DMS 273 (cell line): Measurements from ENCODE around the gene CXCL11.
"Not testable (repeated sequence)": the region's sequence is repeated elsewhere in the genome, so short reads cannot be mapped to it uniquely, and the experiment has no call there.

Experiments used
- DNase-seq: peaks from one replicate; lab custom pipeline; 2025; ENCODE audit not compliant: unreplicated experiment; lab: John Stamatoyannopoulos, UW

The CXCL11 gene

DNA sequence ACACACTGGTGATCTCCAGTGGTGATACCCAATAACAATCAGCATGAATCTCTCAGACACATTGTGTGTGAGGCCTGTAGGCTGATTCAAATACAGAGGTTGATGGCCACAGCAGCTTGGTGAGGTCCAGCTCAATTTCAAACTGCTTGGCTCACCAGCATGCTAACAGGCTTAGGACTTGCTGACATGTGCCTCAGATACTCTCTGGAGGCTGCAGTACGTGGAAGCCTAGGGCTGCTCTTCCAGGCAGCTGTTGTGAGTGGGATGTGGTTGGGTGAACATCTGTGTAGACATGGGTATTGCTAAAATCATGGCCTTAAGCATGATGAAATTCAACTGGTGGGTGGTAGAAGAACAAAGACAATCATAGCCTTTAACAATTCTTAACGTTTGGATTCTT is 32.8 kb downstream of the CXCL11 start:
- DNase-seq = no peak

DNA sequence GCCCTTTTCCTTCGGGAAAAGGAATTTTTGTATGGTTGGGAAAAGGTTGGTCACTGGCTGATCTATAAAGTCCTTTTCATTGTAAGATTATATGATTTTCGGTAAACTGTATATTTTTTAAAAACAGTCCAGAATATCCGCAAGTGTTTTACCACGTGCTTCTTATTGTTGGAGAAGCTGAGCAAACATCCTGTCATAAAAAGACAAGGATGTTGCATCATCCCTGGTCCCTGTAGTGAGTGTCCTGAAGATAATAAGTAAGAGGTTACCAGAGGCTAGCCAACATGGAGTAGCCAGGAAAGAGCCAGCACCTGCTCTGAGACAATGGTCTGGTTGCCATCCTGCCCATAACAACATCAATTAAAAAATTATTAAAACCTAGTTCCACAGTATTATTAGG is 33.7 kb downstream of the CXCL11 start:
- DNase-seq = no peak

GRCh38 chr4:76001700-76002099 is 34.2 kb downstream of the CXCL11 start:
- DNase-seq = no peak

GRCh38 chr4:76000279-76000678 is 35.6 kb downstream of the CXCL11 start:
- no peak for DNase-seq

- not testable (repeated sequence) for DNase-seq
Observed at GRCh38 chr4:75998525-75999147, 37.2 kb downstream of the CXCL11 start.

DNA sequence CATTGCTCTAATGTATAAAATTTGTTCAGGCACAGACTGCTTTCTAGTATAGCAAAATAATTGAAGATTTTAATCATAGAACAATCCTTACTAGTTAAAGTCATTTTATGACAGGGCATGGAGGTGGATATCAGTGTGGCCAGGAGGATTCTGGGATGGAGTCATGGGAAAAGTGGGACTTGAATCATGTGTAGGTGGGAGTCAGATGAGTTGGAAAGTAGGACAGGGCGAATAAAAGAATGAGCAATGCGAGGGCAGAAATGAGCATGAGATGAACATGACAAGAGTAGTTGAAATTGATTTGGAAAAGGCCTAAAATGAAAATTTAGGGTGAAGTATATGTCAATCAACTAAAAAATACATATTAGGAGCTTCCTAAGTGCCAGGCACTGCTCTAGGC is 37.9 kb downstream of the CXCL11 start:
- DNase-seq = no peak

DNA sequence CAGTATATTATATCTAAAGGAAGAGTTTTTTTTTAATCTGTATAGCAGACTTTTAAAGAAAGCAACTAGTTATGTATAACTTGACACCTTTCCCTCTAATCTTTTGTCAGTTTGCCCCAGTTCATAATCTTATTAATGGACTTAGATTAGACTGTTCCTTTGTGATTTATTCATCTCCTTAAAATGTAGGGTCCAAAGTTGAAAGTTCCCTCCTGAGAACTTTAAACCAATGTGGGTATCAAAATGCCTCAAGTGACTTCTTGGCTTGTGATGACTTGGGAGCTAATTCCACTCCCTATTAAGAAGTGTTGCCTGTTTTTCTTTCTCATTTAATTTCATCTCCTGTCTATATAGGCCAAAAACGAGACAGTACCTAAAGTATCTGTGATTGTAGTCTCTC is 38.8 kb downstream of the CXCL11 start:
- DNase-seq = no peak

DNA sequence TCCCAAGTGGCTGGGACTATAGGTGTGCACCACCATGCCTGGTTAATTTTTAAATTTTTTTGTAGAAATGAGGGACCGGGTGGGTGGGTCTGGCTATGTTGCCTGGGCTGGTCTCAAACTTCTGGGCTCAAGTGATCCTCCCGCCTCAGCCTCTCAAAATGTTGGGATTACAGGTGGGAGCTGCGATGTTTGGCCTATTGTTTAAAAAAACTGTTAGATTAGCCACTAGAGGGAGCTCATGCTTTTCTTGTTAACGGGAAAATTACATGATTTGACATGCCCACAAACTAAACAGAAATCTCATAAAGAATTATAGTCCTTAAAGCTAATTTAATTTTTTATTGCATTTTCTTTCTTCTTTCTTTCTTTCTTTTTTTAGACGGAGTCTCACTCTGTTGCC is 40.1 kb downstream of the CXCL11 start:
- peak; percentile 74 for DNase-seq

DNA sequence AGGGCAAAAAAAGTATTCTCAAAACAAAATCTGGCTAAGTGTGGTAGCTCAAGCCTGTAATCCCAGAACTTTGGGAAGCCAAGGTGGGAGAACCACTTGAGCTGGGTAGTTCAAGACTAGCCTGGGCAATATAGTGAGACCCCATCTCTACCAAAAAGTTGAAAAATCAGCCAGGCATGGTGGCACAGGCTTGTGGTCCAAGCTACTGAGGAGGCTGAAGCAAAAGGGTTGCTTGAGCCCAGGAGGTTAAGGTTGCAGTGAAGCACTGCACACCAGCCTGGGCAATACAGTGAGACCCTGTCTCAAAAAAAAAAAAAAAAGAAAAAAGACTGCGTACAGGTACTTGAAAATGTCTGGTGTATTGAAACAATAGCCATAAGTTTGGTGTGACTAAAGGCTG is 43.4 kb downstream of the CXCL11 start:
- DNase-seq = no peak

DNA sequence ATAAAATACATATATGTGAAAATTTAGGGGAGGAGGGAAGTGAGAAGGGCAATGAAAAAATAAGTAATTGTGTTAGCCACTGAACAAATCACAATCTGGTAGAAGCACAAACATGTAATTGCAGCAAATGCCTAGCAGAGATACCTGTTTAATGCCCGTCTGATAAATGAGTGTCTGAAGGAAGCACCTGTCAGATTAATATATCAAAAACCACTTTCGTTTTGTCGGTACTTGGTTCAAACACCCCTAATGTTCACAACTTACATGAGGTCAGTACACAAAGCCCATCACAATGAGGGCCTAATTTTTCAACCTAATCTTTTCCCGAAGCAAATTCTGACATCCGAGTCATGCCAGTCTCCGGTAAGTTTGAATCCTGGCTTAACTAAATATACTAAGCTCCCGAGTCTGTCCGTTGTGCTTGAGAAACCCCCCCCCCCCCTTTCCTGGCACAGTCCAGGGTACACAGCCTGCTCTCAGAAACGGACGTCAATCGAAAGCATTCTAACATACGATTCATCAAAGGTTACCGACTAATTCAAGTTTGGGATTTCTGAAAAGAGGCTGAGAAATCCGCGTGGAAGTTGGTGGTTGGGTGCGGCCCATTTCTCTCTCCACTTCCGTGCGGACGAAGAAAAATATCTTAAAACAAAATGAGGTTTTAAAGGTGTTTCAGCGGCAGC is 45.9 kb downstream of the CXCL11 start:
- peak; percentile 44 for DNase-seq

- no peak for DNase-seq
Observed at GRCh38 chr4:75985116-75985515, 50.8 kb downstream of the CXCL11 start.
